HEK293 (cell line): ENCODE data around the gene CD99L2.

ENCODE experiments used
- CTCF ChIA-PET: fragments of 350-600 bp; formaldehyde crosslinking; extraction: SDS; loops from one replicate; lab custom pipeline; 2021; ENCODE audit warnings: antibody characterized with exemption; lab: Yijun Ruan, JAX
- POLR2A ChIA-PET: fragments of 300-600 bp; formaldehyde crosslinking; extraction: SDS; loops from one replicate; lab custom pipeline; 2020; ENCODE audit warnings: antibody characterized with exemption, inconsistent platforms; lab: Yijun Ruan, JAX
- H3K27ac ChIP-seq: fragments of 200-500 bp; sonication (Bioruptor generic); 2 replicates; pipeline ENCODE4 v1.5.1; 2014; ENCODE audit warnings: low read depth, low read length, control low read depth, inconsistent platforms; ENCODE audit errors: extremely low read depth
- H3K36me3 ChIP-seq, 2 experiments: fragments of 200-500 bp in 1 of 2; sonication (Bioruptor generic) in 1 of 2; 1 replicate in 1 of 2; 2 replicates in 1 of 2; pipeline ENCODE4 v1.5.1; 2014 to 2017; ENCODE audit warnings: inconsistent platforms in 2 of 2, low read length in 2 of 2; ENCODE audit not compliant: control insufficient read depth in 2 of 2, insufficient read depth in 1 of 2
- H3K4me1 ChIP-seq: fragments of 200-500 bp; sonication (Bioruptor generic); 2 replicates; pipeline ENCODE4 v1.5.1; 2014; ENCODE audit warnings: mild to moderate bottlenecking, low read length, inconsistent platforms; ENCODE audit not compliant: control insufficient read depth, insufficient read depth
- H3K4me3 ChIP-seq: 2 replicates; pipeline ENCODE4 v1.5.1; 2011; ENCODE audit warnings: low read depth, mild to moderate bottlenecking, control low read depth, low read length, moderate library complexity
- H3K9me3 ChIP-seq: fragments of 200-500 bp; sonication (Bioruptor generic); 2 replicates; pipeline ENCODE4 v1.5.1; 2014; ENCODE audit warnings: low read depth, low read length, inconsistent platforms; ENCODE audit not compliant: control insufficient read depth, insufficient read depth
- AEBP2 ChIP-seq: fragments of 450-650 bp; formaldehyde crosslinking; IDR thresholded peaks from 2 replicates; pipeline ENCODE4 v1.5.1; 2016; ENCODE audit warnings: missing biosample characterization, missing genetic modification characterization, borderline replicate concordance
- ATF2 ChIP-seq: fragments of 450-650 bp; formaldehyde crosslinking; IDR thresholded peaks from 2 replicates; pipeline ENCODE4 v1.5.1; 2016; ENCODE audit warnings: missing biosample characterization, missing genetic modification characterization, low read depth
- HIC1 ChIP-seq: fragments of 450-650 bp; formaldehyde crosslinking; IDR thresholded peaks from 2 replicates; pipeline ENCODE4 v1.5.1; 2016; ENCODE audit warnings: missing biosample characterization, missing genetic modification characterization
- KLF16 ChIP-seq: fragments of 450-650 bp; formaldehyde crosslinking; IDR thresholded peaks from 2 replicates; pipeline ENCODE4 v1.5.1; 2017; ENCODE audit warnings: missing biosample characterization, missing genetic modification characterization
- YY1 ChIP-seq: fragments of 450-650 bp; formaldehyde crosslinking; IDR thresholded peaks from 2 replicates; pipeline ENCODE4 v1.5.1; 2018; ENCODE audit warnings: missing biosample characterization, missing genetic modification characterization
- ZFHX2 ChIP-seq: fragments of 450-650 bp; formaldehyde crosslinking; conservative IDR thresholded peaks from 2 replicates; pipeline ENCODE4 v1.5.1; 2016; ENCODE audit warnings: missing biosample characterization, missing genetic modification characterization
- ZNF26 ChIP-seq: fragments of 450-650 bp; formaldehyde crosslinking; IDR thresholded peaks from 2 replicates; pipeline ENCODE4 v1.5.1; 2016; ENCODE audit warnings: missing biosample characterization, missing genetic modification characterization
- ZNF266 ChIP-seq: fragments of 450-650 bp; formaldehyde crosslinking; IDR thresholded peaks from 2 replicates; pipeline ENCODE4 v1.5.1; 2016; ENCODE audit warnings: missing biosample characterization, missing genetic modification characterization, low read depth
- ZNF274 ChIP-seq, 2 experiments: fragments of 200-500 bp in 1 of 2; fragments of 450-650 bp in 1 of 2; sonication (Bioruptor generic) in 1 of 2; formaldehyde crosslinking in 1 of 2; IDR thresholded peaks; 2 replicates each; pipeline versions ENCODE4 v1.5.1 to v1.6.1; 2014 to 2016; ENCODE audit warnings: borderline replicate concordance in 1 of 2, inconsistent platforms in 1 of 2, low read length in 1 of 2, missing biosample characterization in 1 of 2, missing genetic modification characterization in 1 of 2
- ZNF335 ChIP-seq: fragments of 450-650 bp; formaldehyde crosslinking; conservative IDR thresholded peaks from 2 replicates; pipeline ENCODE4 v1.5.1; 2016; ENCODE audit warnings: missing biosample characterization, missing genetic modification characterization
- ZNF341 ChIP-seq: fragments of 450-650 bp; formaldehyde crosslinking; IDR thresholded peaks from 2 replicates; pipeline ENCODE4; 2016; ENCODE audit warnings: low read depth, missing biosample characterization, missing genetic modification characterization
- ZNF366 ChIP-seq: fragments of 450-650 bp; formaldehyde crosslinking; conservative IDR thresholded peaks from 2 replicates; pipeline ENCODE4 v1.5.1; 2016; ENCODE audit warnings: missing biosample characterization, missing genetic modification characterization
- ZNF488 ChIP-seq: fragments of 450-650 bp; formaldehyde crosslinking; IDR thresholded peaks from 2 replicates; pipeline ENCODE4 v1.5.1; 2016; ENCODE audit warnings: missing biosample characterization, missing genetic modification characterization
- ZNF558 ChIP-seq: fragments of 450-650 bp; formaldehyde crosslinking; IDR thresholded peaks from 2 replicates; pipeline ENCODE4 v1.5.1; 2016; ENCODE audit warnings: missing biosample characterization, missing genetic modification characterization
- ZNF571 ChIP-seq: fragments of 450-650 bp; formaldehyde crosslinking; IDR thresholded peaks from 2 replicates; pipeline ENCODE4 v1.5.0; 2017; ENCODE audit warnings: missing biosample characterization, missing genetic modification characterization
- ZNF585B ChIP-seq: fragments of 450-650 bp; formaldehyde crosslinking; IDR thresholded peaks from 2 replicates; pipeline ENCODE4 v1.5.1; 2016; ENCODE audit warnings: missing biosample characterization, missing genetic modification characterization
- ZNF629 ChIP-seq: fragments of 450-650 bp; formaldehyde crosslinking; IDR thresholded peaks from 2 replicates; pipeline ENCODE4 v1.5.1; 2017; ENCODE audit warnings: missing biosample characterization, missing genetic modification characterization
- ZNF76 ChIP-seq: fragments of 450-650 bp; formaldehyde crosslinking; IDR thresholded peaks from 2 replicates; pipeline ENCODE4; 2016; ENCODE audit warnings: low read depth, missing biosample characterization, missing genetic modification characterization, borderline replicate concordance
- TF ChIP-seq, protein P1 (sequence below): fragments of 450-650 bp; formaldehyde crosslinking; IDR thresholded peaks from 2 replicates; pipeline ENCODE4 v1.5.1; 2017; ENCODE audit warnings: missing biosample characterization, missing genetic modification characterization

Gene CD99L2

GRCh38 chrX:150753968-150754367 is 144.5 kb downstream of the CD99L2 start (continued):
- no peak for TF ChIP-seq ATF2

- Histone ChIP-seq H3K36me3 (peaks cover 11 to 41% of the 10 kb centered on the region in 2 experiments; a peak in 2 of 3 replicates), H3K4me1 (no peaks in the 10 kb centered on the region), H3K4me3 (no peak overlapping the region), H3K27ac (no peak overlapping the region), H3K9me3 (no peaks in the 10 kb centered on the region)
- no peak for TF ChIP-seq ZNF274 (IDR thresholded peaks at IDR 0.05; ENCODE audit: low read length)
- no peak for TF ChIP-seq ZNF274 (tag by site-specific recombination; IDR thresholded peaks at IDR 0.05; ENCODE audit: borderline replicate concordance)
- TF ChIP-seq ZNF571 (tag by site-specific recombination) = no peak
- TF ChIP-seq ZNF585B = no peak
- no peak for TF ChIP-seq ZNF341
- no peak for TF ChIP-seq ZNF629
- no peak for TF ChIP-seq ZNF558
- TF ChIP-seq ZFHX2 (tag by site-specific recombination) = no peak
- TF ChIP-seq ZNF266 (tag by site-specific recombination) = no peak
- no peak for TF ChIP-seq YY1 (tag by site-specific recombination)
- TF ChIP-seq ZNF76 (tag by site-specific recombination) = no peak
- TF ChIP-seq ZNF335 = no peak
- no peak for TF ChIP-seq ZNF366 (tag by site-specific recombination)
- ChIA-PET CTCF (interaction anchor here (0.7 kb wide), 1 partner anchor 18 kb away, joined by 3 read pairs; no protein-coding TSS in a partner anchor), POLR2A (no interaction called here)
These were observed 145.1 kb downstream of the CD99L2 start for GRCh38 chrX:150753357-150753756.

- peaks cover 11 to 34% of the 10 kb centered on the region in 2 experiments; a peak in 2 of 3 replicates for H3K36me3 ChIP-seq
- H3K27ac ChIP-seq = no peak overlapping the region
- TF ChIP-seq ZNF341 (no peak), ZNF26 (no peak)
- TF ChIP-seq, protein P1, sequence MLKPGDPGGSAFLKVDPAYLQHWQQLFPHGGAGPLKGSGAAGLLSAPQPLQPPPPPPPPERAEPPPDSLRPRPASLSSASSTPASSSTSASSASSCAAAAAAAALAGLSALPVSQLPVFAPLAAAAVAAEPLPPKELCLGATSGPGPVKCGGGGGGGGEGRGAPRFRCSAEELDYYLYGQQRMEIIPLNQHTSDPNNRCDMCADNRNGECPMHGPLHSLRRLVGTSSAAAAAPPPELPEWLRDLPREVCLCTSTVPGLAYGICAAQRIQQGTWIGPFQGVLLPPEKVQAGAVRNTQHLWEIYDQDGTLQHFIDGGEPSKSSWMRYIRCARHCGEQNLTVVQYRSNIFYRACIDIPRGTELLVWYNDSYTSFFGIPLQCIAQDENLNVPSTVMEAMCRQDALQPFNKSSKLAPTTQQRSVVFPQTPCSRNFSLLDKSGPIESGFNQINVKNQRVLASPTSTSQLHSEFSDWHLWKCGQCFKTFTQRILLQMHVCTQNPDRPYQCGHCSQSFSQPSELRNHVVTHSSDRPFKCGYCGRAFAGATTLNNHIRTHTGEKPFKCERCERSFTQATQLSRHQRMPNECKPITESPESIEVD (tag by site-specific recombination) = no peak
- ChIA-PET POLR2A (no interaction called here), CTCF (interaction anchor here (0.6 kb wide), 1 partner anchor 223 kb away, joined by 4 read pairs; no protein-coding TSS in a partner anchor)
- H3K4me1 ChIP-seq = no peaks in the 10 kb centered on the region
- no peaks in the 10 kb centered on the region for H3K9me3 ChIP-seq
- no peak overlapping the region for H3K4me3 ChIP-seq
These were observed 146.3 kb downstream of the CD99L2 start for GRCh38 chrX:150752124-150752523.

DNA sequence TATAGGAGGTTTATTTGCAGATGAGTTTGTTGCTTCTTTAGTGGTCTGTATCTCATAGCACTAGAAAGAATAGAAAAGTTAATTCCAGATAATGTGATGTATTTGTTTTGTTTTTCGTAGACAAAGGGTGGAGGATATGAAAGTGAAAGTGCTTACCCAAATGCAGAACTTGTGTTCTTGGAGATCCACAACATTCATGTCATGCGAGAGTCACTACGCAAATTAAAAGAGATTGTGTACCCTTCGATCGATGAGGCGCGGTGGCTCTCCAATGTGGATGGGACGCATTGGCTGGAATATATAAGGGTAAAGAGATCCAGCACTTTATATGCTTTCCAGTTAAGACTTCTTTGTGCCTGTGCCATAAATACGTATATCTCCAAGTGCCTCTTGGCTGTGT is 162.0 kb downstream of the CD99L2 start:
- no peak overlapping the region for H3K27ac ChIP-seq
- TF ChIP-seq ZNF488 (tag by site-specific recombination) (no peak), ZFHX2 (tag by site-specific recombination) (no peak), ZNF274 (IDR thresholded peaks at IDR 0.05; ENCODE audit: low read length) (no peak), ZNF274 (tag by site-specific recombination; IDR thresholded peaks at IDR 0.05; ENCODE audit: borderline replicate concordance) (no peak), KLF16 (tag by site-specific recombination) (no peak), AEBP2 (tag by site-specific recombination) (no peak), HIC1 (tag by site-specific recombination) (no peak)

More for the DNA sequence above, 162.0 kb downstream of the CD99L2 start:
- Histone ChIP-seq H3K4me1 (no peaks in the 10 kb centered on the region), H3K4me3 (no peak overlapping the region), H3K36me3 (peaks cover 10 to 94% of the 10 kb centered on the region in 2 experiments), H3K9me3 (no peaks in the 10 kb centered on the region)
- ChIA-PET CTCF (no interaction called here), POLR2A (interaction anchor here (0.5 kb wide), 1 partner anchor 34 kb away, joined by 4 read pairs; no protein-coding TSS in a partner anchor)
